Neural crest cell (in vitro differentiated cells): ENCODE results near the gene BSG. TPM values are rescaled to one million over a fixed set of nuclear protein-coding genes. Genes with fewer than 3 reads are reported as not detected.

Experiments
- DNase-seq: peaks from one replicate; pipeline ENCODE4 v3.0.0; 2021; ENCODE audit warnings: low read depth, mixed read lengths, low spot score
- H3K27ac Mint-ChIP-seq: one replicate; pipeline ENCODE4 v1.8.0; 2021; ENCODE audit warnings: mild to moderate bottlenecking, mixed read lengths; ENCODE audit not compliant: unreplicated experiment
- H3K27me3 Mint-ChIP-seq: 2 replicates; pipeline ENCODE4 v1.8.0; 2021; ENCODE audit warnings: low read depth, mild to moderate bottlenecking, mixed read lengths
- H3K36me3 Mint-ChIP-seq: 2 replicates; pipeline ENCODE4 v1.8.0; 2021; ENCODE audit warnings: low read depth, mild to moderate bottlenecking, mixed read lengths
- H3K4me1 Mint-ChIP-seq: 2 replicates; pipeline ENCODE4 v1.8.0; 2021; ENCODE audit warnings: mixed read lengths
- H3K4me3 Mint-ChIP-seq: one replicate; pipeline ENCODE4 v1.8.0; 2021; ENCODE audit warnings: mild to moderate bottlenecking, mixed read lengths
- H3K9me3 Mint-ChIP-seq: 2 replicates; pipeline ENCODE4 v1.8.0; 2021; ENCODE audit warnings: mixed read lengths
- total RNA-seq: library from RNA; stranded (reverse); gene quantifications from 2 replicates; pipeline ENCODE4 v1.2.1, GENCODE V29; 2021
- TF ChIP-seq, protein P1 (sequence below): fragments of 200-600 bp; sonication (generic); conservative IDR thresholded peaks from 2 replicates; pipeline ENCODE4 v1.5.0; 2021; ENCODE audit warnings: antibody characterized with exemption, mild to moderate bottlenecking

Gene BSG
- total RNA-seq, 1 donor from 2014 or later, result 613 TPM

DNA sequence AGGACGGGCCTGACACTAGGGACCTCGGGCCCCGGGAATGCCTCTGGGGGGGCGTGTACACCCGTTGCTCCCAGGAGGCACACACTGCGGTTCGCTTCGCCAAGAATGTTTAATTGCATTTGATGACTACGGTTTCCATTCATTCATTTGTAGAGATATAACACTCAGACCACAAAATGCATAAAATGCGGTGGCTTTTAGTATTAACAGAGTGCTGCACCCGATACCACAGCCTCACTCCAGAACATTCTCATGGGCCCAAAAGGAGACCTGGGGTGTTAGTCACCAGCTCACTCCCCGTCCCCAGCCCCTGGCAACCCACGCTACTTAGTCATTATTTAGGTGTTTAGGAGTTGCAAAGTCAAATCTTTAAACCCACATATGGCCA lies 39.1 kb downstream of the BSG start:
- H3K9me3 Mint-ChIP-seq, result no peaks in the 10 kb centered on the region
- no peak overlapping the region for H3K27ac Mint-ChIP-seq
- TF ChIP-seq, protein P1, sequence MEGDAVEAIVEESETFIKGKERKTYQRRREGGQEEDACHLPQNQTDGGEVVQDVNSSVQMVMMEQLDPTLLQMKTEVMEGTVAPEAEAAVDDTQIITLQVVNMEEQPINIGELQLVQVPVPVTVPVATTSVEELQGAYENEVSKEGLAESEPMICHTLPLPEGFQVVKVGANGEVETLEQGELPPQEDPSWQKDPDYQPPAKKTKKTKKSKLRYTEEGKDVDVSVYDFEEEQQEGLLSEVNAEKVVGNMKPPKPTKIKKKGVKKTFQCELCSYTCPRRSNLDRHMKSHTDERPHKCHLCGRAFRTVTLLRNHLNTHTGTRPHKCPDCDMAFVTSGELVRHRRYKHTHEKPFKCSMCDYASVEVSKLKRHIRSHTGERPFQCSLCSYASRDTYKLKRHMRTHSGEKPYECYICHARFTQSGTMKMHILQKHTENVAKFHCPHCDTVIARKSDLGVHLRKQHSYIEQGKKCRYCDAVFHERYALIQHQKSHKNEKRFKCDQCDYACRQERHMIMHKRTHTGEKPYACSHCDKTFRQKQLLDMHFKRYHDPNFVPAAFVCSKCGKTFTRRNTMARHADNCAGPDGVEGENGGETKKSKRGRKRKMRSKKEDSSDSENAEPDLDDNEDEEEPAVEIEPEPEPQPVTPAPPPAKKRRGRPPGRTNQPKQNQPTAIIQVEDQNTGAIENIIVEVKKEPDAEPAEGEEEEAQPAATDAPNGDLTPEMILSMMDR, result no peak
- H3K4me3 Mint-ChIP-seq, result no peak overlapping the region
- no peaks in the 10 kb centered on the region for H3K27me3 Mint-ChIP-seq
- DNase-seq, result no peak
- H3K36me3 Mint-ChIP-seq, result peaks cover 6% of the 10 kb centered on the region
- H3K4me1 Mint-ChIP-seq, result peaks cover 6% of the 10 kb centered on the region

- Mint-ChIP-seq H3K4me3 (no peak overlapping the region), H3K4me1 (peaks cover 6% of the 10 kb centered on the region), H3K9me3 (no peaks in the 10 kb centered on the region), H3K27ac (no peak overlapping the region), H3K36me3 (peaks cover 6% of the 10 kb centered on the region), H3K27me3 (no peaks in the 10 kb centered on the region)
- DNase-seq, result no peak
- TF ChIP-seq, protein P1, result no peak
Measured at GRCh38 chr19:612941-613340, 40.5 kb downstream of the BSG start.

GRCh38 chr19:613732-614567 lies 41.6 kb downstream of the BSG start:
- no peaks in the 10 kb centered on the region for H3K9me3 Mint-ChIP-seq
- no peaks in the 10 kb centered on the region for H3K27me3 Mint-ChIP-seq
- no peak overlapping the region for H3K27ac Mint-ChIP-seq

GRCh38 chr19:615619-616018 lies 43.2 kb downstream of the BSG start:
- peaks cover 8% of the 10 kb centered on the region for H3K36me3 Mint-ChIP-seq
- H3K27me3 Mint-ChIP-seq, result no peaks in the 10 kb centered on the region
- no peak for DNase-seq
- TF ChIP-seq, protein P1, result no peak
- no peaks in the 10 kb centered on the region for H3K9me3 Mint-ChIP-seq
- peaks cover 6% of the 10 kb centered on the region for H3K4me1 Mint-ChIP-seq
- H3K4me3 Mint-ChIP-seq, result no peak overlapping the region
- H3K27ac Mint-ChIP-seq, result no peak overlapping the region

More at GRCh38 chr19:613732-614567, 41.6 kb downstream of the BSG start:
- Mint-ChIP-seq H3K36me3 (peaks cover 8% of the 10 kb centered on the region), H3K4me1 (peaks cover 6% of the 10 kb centered on the region), H3K4me3 (no peak overlapping the region)
- TF ChIP-seq, protein P1, result no peak
- no peak for DNase-seq

DNA sequence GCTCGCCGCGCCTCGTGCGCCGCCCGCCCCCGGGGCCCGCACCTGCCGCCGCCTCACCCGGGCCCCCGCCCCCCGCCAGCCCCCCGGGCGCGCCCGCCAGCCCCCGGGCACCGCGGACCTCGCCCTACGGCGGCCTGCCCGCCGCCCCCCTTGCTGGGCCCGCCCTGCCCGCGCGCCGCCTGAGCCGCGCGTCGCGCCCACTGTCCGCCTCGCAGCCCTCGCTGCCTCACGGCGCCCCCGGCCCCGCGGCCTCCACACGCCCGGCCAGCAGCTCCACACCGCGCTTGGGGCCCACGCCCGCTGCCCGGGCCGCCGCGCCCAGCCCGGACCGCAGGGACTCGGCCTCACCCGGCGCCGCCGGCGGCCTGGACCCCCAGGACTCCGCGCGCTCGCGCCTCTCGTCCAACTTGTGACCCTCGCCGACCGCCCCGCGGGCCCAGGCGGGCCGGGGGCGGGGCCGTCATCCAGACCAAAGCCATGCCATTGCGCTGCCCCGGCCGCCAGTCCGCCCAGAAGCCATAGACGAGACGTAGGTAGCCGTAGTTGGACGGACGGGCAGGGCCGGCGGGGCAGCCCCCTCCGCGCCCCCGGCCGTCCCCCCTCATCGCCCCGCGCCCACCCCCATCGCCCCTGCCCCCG lies 43.8 kb downstream of the BSG start:
- Mint-ChIP-seq H3K4me3 (no peak overlapping the region), H3K9me3 (no peaks in the 10 kb centered on the region), H3K27me3 (no peaks in the 10 kb centered on the region), H3K36me3 (peaks cover 8% of the 10 kb centered on the region), H3K27ac (no peak overlapping the region), H3K4me1 (peaks cover under 1% of the 10 kb centered on the region)
- TF ChIP-seq, protein P1, result no peak
- no peak for DNase-seq
